Fibroblast of mammary gland (primary cell): ENCODE measurements around the gene TMEM134.

ENCODE experiments used
- DNase-seq: peaks from one replicate; pipeline ENCODE4 v3.0.0-alpha.2; 2010; ENCODE audit warnings: low read depth
- H3K4me3 ChIP-seq: 2 replicates; pipeline ENCODE4 v1.5.1; 2011; ENCODE audit warnings: low read depth, mild to moderate bottlenecking, low read length, moderate library complexity; ENCODE audit not compliant: control insufficient read depth
- TF ChIP-seq, protein P1 (sequence below): conservative IDR thresholded peaks from 2 replicates; pipeline ENCODE4 v1.5.1; 2011; ENCODE audit warnings: low read depth, low read length, inconsistent platforms; ENCODE audit not compliant: control insufficient read depth, insufficient read depth

TMEM134 gene

DNA sequence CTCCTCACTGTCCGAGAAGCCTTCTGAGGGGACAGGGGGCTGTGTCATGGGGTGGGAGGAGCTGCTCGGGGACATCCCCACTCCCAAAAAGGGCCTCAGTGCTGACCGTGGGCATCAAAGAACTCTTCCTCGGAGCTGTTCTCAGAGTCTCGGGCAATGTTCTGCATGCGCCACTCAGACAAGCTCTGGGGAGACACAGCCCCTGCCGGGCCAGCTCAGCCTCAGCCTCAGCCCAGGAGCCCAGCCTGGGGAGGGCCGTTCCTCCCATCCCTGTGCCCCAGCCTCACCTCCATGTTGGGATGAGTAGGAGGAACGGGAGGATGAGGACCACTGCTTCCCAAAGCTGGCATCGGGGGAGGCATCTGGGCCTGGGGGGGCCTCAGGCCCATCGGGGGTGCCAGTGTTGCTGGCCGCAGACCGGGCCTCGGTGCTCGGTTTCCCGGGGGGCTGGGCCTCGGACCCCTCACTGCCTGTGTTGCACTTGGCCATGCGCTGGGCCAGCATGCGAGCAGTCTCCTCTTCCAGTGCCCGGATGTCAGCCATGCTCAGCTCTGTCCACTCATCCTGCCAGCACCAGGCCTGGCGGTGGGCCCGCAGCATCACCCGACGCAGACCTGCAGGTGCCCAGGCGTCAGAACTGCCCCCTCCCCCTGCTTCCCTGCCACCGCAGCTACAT, 30.9 kb upstream of the TMEM134 start:
- DNase-seq, result no peak
- TF ChIP-seq, protein P1, sequence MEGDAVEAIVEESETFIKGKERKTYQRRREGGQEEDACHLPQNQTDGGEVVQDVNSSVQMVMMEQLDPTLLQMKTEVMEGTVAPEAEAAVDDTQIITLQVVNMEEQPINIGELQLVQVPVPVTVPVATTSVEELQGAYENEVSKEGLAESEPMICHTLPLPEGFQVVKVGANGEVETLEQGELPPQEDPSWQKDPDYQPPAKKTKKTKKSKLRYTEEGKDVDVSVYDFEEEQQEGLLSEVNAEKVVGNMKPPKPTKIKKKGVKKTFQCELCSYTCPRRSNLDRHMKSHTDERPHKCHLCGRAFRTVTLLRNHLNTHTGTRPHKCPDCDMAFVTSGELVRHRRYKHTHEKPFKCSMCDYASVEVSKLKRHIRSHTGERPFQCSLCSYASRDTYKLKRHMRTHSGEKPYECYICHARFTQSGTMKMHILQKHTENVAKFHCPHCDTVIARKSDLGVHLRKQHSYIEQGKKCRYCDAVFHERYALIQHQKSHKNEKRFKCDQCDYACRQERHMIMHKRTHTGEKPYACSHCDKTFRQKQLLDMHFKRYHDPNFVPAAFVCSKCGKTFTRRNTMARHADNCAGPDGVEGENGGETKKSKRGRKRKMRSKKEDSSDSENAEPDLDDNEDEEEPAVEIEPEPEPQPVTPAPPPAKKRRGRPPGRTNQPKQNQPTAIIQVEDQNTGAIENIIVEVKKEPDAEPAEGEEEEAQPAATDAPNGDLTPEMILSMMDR, result no peak
- no peak overlapping the region for H3K4me3 ChIP-seq

DNA sequence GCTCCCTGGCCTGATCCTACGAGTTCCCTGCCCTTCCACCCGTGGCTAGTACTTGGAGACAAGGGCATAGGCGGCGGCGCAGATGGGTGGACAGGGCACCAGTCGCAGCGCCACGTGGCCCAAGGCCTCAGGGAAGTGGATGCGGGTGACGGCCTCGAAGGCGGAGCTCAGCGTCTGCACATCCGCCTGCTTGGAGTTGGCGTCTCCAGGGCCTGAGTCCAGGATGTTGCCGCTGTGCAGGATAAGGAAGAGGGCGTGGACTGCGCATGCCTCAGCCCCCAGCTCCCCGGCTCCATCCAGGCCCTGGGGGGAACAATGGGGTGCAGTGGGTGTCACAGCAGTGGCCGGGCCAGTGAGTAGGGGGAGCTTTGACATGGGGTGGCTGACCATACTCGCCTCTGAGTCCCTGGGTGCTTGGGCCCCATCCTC, 29.5 kb upstream of the TMEM134 start:
- no peak for DNase-seq
- no peak overlapping the region for H3K4me3 ChIP-seq
- TF ChIP-seq, protein P1, result no peak

DNA sequence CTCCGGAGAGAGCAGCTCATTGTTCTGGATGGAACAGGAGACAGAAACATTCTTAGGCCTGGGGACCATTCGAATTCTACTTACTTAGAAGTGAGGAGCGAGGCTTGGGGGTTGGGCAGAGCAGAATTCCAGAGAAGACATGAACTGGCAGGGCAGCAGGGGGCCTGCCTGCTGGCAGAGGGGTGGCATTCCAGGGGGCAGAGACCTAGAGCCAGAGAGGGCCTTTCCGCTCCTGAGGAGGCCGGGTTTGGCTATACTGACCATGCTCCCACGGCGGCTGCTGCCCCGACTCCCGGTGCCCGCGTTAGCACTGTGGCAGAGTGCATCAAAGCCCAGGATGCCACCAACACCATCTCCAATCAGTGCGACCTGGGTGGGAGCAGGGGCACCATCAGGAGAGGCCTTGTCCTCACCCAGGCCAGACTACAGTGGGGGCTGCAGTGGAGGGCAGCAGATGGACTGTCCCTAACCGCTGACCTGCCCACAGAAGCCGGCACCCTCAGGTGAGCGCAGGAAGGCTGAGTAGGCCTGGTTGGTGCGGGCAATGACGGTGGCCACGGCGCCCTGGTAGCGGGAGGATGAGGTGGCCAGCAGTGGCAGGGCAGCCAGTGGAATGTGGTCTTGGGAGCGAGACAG, 28.7 kb upstream of the TMEM134 start:
- H3K4me3 ChIP-seq, result no peak overlapping the region
- no peak for DNase-seq
- TF ChIP-seq, protein P1, result no peak

DNA sequence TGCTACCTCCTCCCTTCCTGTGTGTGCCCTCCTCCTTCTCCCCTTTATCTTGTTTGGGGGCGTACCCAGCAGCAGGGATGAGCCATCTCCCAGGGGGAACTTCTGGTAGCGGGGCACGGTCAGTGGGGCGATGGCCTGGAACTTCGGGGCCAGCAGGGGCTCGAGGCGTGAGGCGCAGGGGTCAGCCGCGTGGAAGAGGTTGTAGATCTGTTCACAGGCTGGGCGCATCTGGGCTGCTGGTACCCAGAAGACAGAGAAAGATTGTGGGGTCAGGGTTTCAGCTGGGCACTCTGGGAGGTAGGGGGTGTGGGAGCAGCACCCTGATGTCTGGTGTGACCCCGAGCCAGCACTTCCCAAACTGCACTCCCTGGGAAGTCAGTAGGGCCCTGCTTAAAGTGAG, 27.1 kb upstream of the TMEM134 start:
- TF ChIP-seq, protein P1, result no peak
- no peak for DNase-seq

DNA sequence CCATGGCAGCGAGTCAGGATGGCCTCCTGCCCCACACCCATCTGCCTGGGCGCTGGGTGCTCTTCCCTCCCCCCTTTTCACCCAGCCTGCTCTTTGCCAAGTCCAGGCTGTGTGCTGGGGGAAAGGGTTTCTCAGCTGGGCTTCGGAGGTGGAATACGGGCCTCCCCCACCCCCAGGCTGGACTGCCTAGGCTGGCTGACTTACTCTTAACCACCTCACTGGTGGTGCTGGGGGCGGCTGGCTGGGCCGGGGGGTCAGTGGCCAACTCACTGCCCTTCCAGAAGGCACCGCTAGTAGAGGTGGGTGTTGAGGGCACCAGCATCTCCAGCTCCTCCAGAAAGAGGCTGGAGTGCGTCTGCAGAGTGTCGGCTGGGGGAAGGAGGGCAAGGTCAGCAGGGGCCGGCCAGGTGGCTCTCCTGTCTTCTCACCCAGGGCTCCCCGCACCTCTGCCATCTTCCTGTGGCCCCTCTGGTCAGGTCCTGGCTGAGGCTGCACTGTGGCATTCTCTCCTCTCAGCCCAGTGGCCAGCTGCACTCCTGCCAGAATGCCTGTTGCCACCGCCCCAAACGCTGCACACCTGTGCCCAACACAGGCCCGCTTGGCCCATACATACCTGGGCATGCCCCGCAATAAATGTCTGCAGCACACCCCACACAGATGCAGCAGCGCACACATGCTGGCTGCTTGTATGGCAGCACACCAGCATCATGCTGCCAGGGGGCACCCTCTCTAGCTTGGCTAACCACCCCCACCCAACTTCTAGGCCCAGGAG, 26.4 kb upstream of the TMEM134 start:
- TF ChIP-seq, protein P1, result no peak
- H3K4me3 ChIP-seq, result no peak overlapping the region
- DNase-seq, result no peak

More for the DNA sequence above, 27.1 kb upstream of the TMEM134 start:
- no peak overlapping the region for H3K4me3 ChIP-seq

DNA sequence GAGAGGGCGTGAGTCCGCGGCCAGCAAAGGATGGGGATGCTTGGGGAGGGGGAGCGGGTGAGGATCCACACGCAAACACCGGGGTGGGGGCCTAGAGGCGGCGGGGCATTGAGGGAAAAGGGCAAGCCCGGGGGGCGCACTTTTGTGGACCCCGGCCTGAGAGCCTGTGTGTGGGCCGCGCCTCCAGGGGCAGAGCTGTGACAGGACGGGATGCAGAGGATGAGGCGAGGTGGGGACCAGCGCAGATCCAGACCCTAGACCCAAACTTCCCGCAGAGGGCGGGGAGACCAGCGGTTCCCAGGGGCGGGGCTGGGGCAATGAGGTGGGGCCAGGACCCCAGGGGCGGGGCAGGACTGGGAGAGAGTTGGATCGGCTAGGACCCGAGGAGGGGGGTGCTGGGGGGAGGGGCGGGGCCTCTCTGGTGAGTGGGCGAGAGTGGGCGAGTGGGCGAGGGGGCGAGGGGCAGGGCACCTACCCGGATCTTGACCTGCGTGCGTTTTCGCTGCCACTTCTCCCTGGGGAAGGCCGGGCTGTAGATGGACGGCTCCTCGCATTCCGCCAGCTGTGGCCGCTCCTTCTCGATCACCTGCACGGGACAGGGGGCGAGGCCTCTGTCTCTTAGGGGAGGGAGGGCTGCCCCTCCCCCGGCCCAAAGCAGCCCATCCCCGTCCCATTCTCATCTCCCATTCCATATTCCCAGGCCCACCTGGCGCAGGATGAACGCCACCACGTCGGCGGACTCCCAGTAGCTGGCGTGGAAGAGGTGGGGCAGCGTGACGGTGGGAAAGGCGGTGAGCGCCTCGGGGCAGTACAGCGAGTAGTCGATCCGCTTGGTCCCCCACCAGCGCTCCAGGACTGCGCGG, 25.6 kb upstream of the TMEM134 start:
- TF ChIP-seq, protein P1, result no peak
- no peak for DNase-seq
- no peak overlapping the region for H3K4me3 ChIP-seq
